ENCODE measurements around the gene SUV39H1.
A peak's percentile ranks its signal among the peaks of the same experiment; 100 is the strongest.

The SUV39H1 gene

GRCh38 chrX:48715072-48715471 lies 18.5 kb downstream of the SUV39H1 start:
- no peak for DNase-seq

- no peak for DNase-seq
These were observed 19.5 kb downstream of the SUV39H1 start for GRCh38 chrX:48715876-48716502.

- no peak for DNase-seq
These were observed 23.4 kb downstream of the SUV39H1 start for GRCh38 chrX:48719958-48720357.

- no peak for DNase-seq
These were observed 24.2 kb downstream of the SUV39H1 start for GRCh38 chrX:48720577-48721250.

GRCh38 chrX:48721916-48722315 lies 25.4 kb downstream of the SUV39H1 start:
- DNase-seq: no peak

- no peak for DNase-seq
These were observed 30.1 kb downstream of the SUV39H1 start for GRCh38 chrX:48726596-48726995.

- no peak for DNase-seq
These were observed 32.1 kb downstream of the SUV39H1 start for GRCh38 chrX:48728653-48729052.

- DNase-seq: no peak
These were observed 39.8 kb downstream of the SUV39H1 start for GRCh38 chrX:48736303-48736702.

GRCh38 chrX:48736878-48737212 lies 40.3 kb downstream of the SUV39H1 start:
- DNase-seq: no peak

GRCh38 chrX:48737213-48737938 lies 40.8 kb downstream of the SUV39H1 start:
- DNase-seq: peak; percentile 95

GRCh38 chrX:48737940-48738339 lies 41.4 kb downstream of the SUV39H1 start:
- DNase-seq: no peak

GRCh38 chrX:48741834-48742233 lies 45.3 kb downstream of the SUV39H1 start:
- no peak for DNase-seq

- DNase-seq: no peak
These were observed 48.7 kb downstream of the SUV39H1 start for GRCh38 chrX:48745222-48745621.

- DNase-seq: no peak
These were observed 51.0 kb downstream of the SUV39H1 start for GRCh38 chrX:48747415-48748016.

- DNase-seq: no peak
These were observed 52.6 kb downstream of the SUV39H1 start for GRCh38 chrX:48749182-48749581.

- peak; percentile 71 for DNase-seq
These were observed 54.8 kb downstream of the SUV39H1 start for GRCh38 chrX:48751343-48751742.

- peak; percentile 33 for DNase-seq
These were observed 56.0 kb downstream of the SUV39H1 start for GRCh38 chrX:48752498-48752897.

GRCh38 chrX:48753708-48754228 lies 57.2 kb downstream of the SUV39H1 start:
- DNase-seq: no peak

GRCh38 chrX:48754238-48754637 lies 57.7 kb downstream of the SUV39H1 start:
- DNase-seq: no peak
